ENCODE data around the gene NIP7. TPM values are rescaled to one million over a fixed set of nuclear protein-coding genes. Genes with fewer than 3 reads are reported as not detected.
"Not testable (repeated sequence)": the region's sequence is repeated elsewhere in the genome, so short reads cannot be mapped to it uniquely, and the experiment has no call there.

NIP7 gene
- total RNA-seq (2014; rRNA removed) (25.4 and 28.3 TPM in 2 replicates), Bru-seq, nascent RNA (percentile 92 among the genes with signal in this experiment), BruChase-seq, experiment 1, labeled RNA remaining after a 6-hour chase (percentile 98 among the genes with signal in this experiment), BruChase-seq, experiment 2, labeled RNA remaining after a 2-hour chase (percentile 98 among the genes with signal in this experiment)
- long read RNA-seq, transcript NIP7-201 (5 exons, 2,402 nt), result major isoform, 41 of 52 reads
- long read RNA-seq, partial matches to known transcripts, result 3 of 52 reads
- long read RNA-seq, other reads (novel, unspliced or antisense), result 6 of 52 reads

- no peaks in the 10 kb centered on the region for H4K20me1 ChIP-seq (ENCODE audit: low read length)
- H3K9me3 ChIP-seq (ENCODE audit: low read length), result no peaks in the 10 kb centered on the region
- intact Hi-C loops (cut with micrococcal nuclease), result loop anchor here (1.0 kb wide), 2 partner anchors 28 to 274 kb away; partner anchors contain the start of gene VPS4A
- peaks cover 29% of the 10 kb centered on the region for H3K36me3 ChIP-seq (ENCODE audit: low read depth, low read length)
- TSS peak; percentile 77 for BruUV-seq (replicated peaks)
- H3K4me1 ChIP-seq (ENCODE audit: insufficient read depth, low read length), result peaks cover 23% of the 10 kb centered on the region
- H3K9ac ChIP-seq (ENCODE audit: low read length), result peak within 1 kb of the TSS; percentile 99
- H3K27ac ChIP-seq (ENCODE audit: low read length), result peak within 1 kb of the TSS; percentile 70
- ChIA-PET POLR2A (ENCODE audit: unreplicated experiment) (no interaction called here), CTCF (interaction anchor here (0.6 kb wide), 1 partner anchor 45 kb away, joined by 3 read pairs; no protein-coding TSS in a partner anchor)
- peaks cover 57% of the 10 kb centered on the region for H3K79me2 ChIP-seq (ENCODE audit: low read length)
- TF ChIP-seq EZH2phosphoT487 (IDR thresholded peaks at IDR 0.05; ENCODE audit: borderline replicate concordance, low read length) (no peak), CTCF (conservative IDR thresholded peaks at IDR 0.05; ENCODE audit: low read depth, low read length) (peak; percentile 62), EZH2 (IDR thresholded peaks at IDR 0.05; ENCODE audit: low read length, unreplicated experiment) (no peak)
- no peaks in the 10 kb centered on the region for H3K27me3 ChIP-seq (ENCODE audit: low read length)
- no peaks in the 10 kb centered on the region for H3F3A ChIP-seq (ENCODE audit: low read length, unreplicated experiment)
- peak within 1 kb of the TSS; percentile 61 for H2AFZ ChIP-seq (ENCODE audit: low read length)
- ATAC-seq (peak; percentile 97), DNase-seq (peak; percentile 97)
- peak within 1 kb of the TSS; percentile 83 for H3K4me3 ChIP-seq (ENCODE audit: low read length)
- peak within 1 kb of the TSS; percentile 88 for H3K4me2 ChIP-seq (ENCODE audit: low read length)
- H3K9me2 ChIP-seq (replicated peaks; ENCODE audit: low read length), result no peaks in the 10 kb centered on the region
These were observed at the start of gene NIP7, which contains the start of gene COG8 for GRCh38 chr16:69339289-69340094. Gene NIP7, plus strand, starts transcription at chr16:69339772. Its CDS starts 58 bp downstream, at chr16:69339830. Gene COG8, minus strand, starts transcription at chr16:69339564. Its CDS starts 12 bp downstream, at chr16:69339552.

- BruUV-seq (replicated peaks); CTCF ChIA-PET; H3K4me3 ChIP-seq (ENCODE audit: low read length); H2AFZ ChIP-seq (ENCODE audit: low read length); H3K9me2 ChIP-seq (replicated peaks; ENCODE audit: low read length); H4K20me1 ChIP-seq (ENCODE audit: low read length); ATAC-seq; H3K27me3 ChIP-seq (ENCODE audit: low read length); H3K4me1 ChIP-seq (ENCODE audit: insufficient read depth, low read length); H3K79me2 ChIP-seq (ENCODE audit: low read length); H3K9me3 ChIP-seq (ENCODE audit: low read length); H3K4me2 ChIP-seq (ENCODE audit: low read length); DNase-seq; intact Hi-C loops (cut with micrococcal nuclease); H3K36me3 ChIP-seq (ENCODE audit: low read depth, low read length); POLR2A ChIA-PET (ENCODE audit: unreplicated experiment); H3K9ac ChIP-seq (ENCODE audit: low read length); H3F3A ChIP-seq (ENCODE audit: low read length, unreplicated experiment); H3K27ac ChIP-seq (ENCODE audit: low read length): not testable (repeated sequence)
These were observed 47.9 kb upstream of the NIP7 start for GRCh38 chr16:69291657-69292056.

- no peak overlapping the region for H3K9ac ChIP-seq (ENCODE audit: low read length)
- no peaks in the 10 kb centered on the region for H3K9me2 ChIP-seq (replicated peaks; ENCODE audit: low read length)
- DNase-seq (no peak), ATAC-seq (no peak)
- H3K27me3 ChIP-seq (ENCODE audit: low read length), result no peaks in the 10 kb centered on the region
- H3K27ac ChIP-seq (ENCODE audit: low read length), result no peak overlapping the region
- TF ChIP-seq EZH2phosphoT487 (IDR thresholded peaks at IDR 0.05; ENCODE audit: borderline replicate concordance, low read length), result no peak
- TF ChIP-seq EZH2 (IDR thresholded peaks at IDR 0.05; ENCODE audit: low read length, unreplicated experiment), result no peak
- no peak for TF ChIP-seq CTCF (conservative IDR thresholded peaks at IDR 0.05; ENCODE audit: low read depth, low read length)
- H3K4me1 ChIP-seq (ENCODE audit: insufficient read depth, low read length), result no peaks in the 10 kb centered on the region
- H3K36me3 ChIP-seq (ENCODE audit: low read depth, low read length), result 0 out of 2 replicates have a peak, but pooled peaks cover 4% of the 10 kb centered on the region
- H3K9me3 ChIP-seq (ENCODE audit: low read length), result no peaks in the 10 kb centered on the region
- intact Hi-C loops (cut with micrococcal nuclease), result no loop called here
- no peak overlapping the region for H2AFZ ChIP-seq (ENCODE audit: low read length)
- no peaks in the 10 kb centered on the region for H4K20me1 ChIP-seq (ENCODE audit: low read length)
- H3K4me3 ChIP-seq (ENCODE audit: low read length), result no peak overlapping the region
- POLR2A ChIA-PET (ENCODE audit: unreplicated experiment), result no interaction called here
- no peaks in the 10 kb centered on the region for H3K79me2 ChIP-seq (ENCODE audit: low read length)
- no peak overlapping the region for H3K4me2 ChIP-seq (ENCODE audit: low read length)
- BruUV-seq (replicated peaks), result no TSS peak
- CTCF ChIA-PET, result no interaction called here
- no peaks in the 10 kb centered on the region for H3F3A ChIP-seq (ENCODE audit: low read length, unreplicated experiment)
These were observed 46.2 kb upstream of the NIP7 start for GRCh38 chr16:69293401-69293800.
